ENCODE results near the gene TMF1. TPM values are rescaled to one million over a fixed set of nuclear protein-coding genes. Genes with fewer than 3 reads are reported as not detected.

Gene TMF1
- total and polyA plus RNA-seq, 2 experiments from 2014 or later = 27.0 to 41.4 TPM

DNA sequence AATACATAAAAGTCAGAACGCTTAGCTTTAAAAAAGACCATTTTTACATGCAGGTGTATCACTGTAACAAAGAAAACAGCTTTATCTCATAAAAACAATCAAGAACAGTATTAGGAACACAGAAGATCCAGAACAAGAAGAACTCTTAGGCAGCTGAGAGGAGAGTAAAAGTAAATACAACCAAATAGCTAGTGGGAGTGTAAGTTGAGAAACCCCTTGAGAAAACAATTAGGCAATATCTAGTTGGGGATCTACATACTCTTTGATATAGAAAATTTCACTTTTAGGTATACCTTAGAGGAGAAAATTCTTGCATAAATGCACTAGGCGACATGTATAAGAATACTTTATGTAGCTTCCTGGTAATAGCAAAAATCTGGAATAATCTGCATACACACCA lies 7.5 kb downstream of the TMF1 start:
- TF ChIP-seq EZH2 (IDR thresholded peaks at IDR 0.05; ENCODE audit: insufficient read depth, poor library complexity, severe bottlenecking) = no peak
- no peak for TF ChIP-seq EZH2phosphoT487 (IDR thresholded peaks at IDR 0.05; ENCODE audit: insufficient read depth, low read depth)
- in situ Hi-C loops (cut with MboI) = no loop called here
- H3K36me3 ChIP-seq (ENCODE audit: low read depth) = peaks cover 68% of the 10 kb centered on the region
- no peak overlapping the region for H3K4me2 ChIP-seq (ENCODE audit: unreplicated experiment)
- H3K79me2 ChIP-seq (ENCODE audit: insufficient read depth) = peaks cover 97% of the 10 kb centered on the region
- H3K9ac ChIP-seq = no peak overlapping the region
- H3K9me2 ChIP-seq (ENCODE audit: insufficient read depth) = no peaks in the 10 kb centered on the region
- WGBS, 2 experiments (ENCODE audit: low coverage in 1 of 2, low lambda C conversion rate in 2 of 2, missing lambda C conversion rate in 2 of 2) = 87 to 92% methylated on average over 2 of the region's 2 CpGs
- peaks cover 12% of the 10 kb centered on the region for H3K4me1 ChIP-seq (ENCODE audit: insufficient read depth)
- H4K20me1 ChIP-seq (ENCODE audit: insufficient read depth) = no peaks in the 10 kb centered on the region; the same call in 1 of the 2 replicates
- no peak for DNase-seq
- H3K9me3 ChIP-seq (ENCODE audit: low read depth) = no peaks in the 10 kb centered on the region
- H3K4me3 ChIP-seq = no peak overlapping the region
- H3K27ac ChIP-seq = no peak overlapping the region
- H3K27me3 ChIP-seq (replicated peaks; ENCODE audit: insufficient read depth) = no peaks in the 10 kb centered on the region
- no peaks in the 10 kb centered on the region for H3F3A ChIP-seq (ENCODE audit: insufficient read depth)
- H2AFZ ChIP-seq = no peak overlapping the region

DNA sequence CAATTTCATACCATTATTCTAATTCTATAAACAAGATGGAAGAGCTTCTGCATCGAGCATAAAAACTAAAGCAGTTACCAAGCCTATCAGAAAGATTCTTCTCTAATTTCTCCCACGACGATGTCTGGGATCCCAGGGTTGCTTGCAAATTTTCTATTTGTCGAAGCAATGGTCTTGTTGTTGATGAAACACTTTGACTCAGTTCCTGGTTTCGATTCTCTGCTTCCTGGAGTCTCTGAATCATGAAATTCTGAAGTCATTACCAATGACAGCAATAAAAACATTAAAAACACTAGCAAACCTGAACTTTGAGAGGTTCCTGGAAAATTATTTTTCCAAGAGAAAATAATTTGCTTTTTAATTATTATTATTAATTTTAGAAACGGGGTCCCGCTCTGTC lies 18.7 kb downstream of the TMF1 start:
- Histone ChIP-seq H4K20me1 (ENCODE audit: insufficient read depth) (no peaks in the 10 kb centered on the region), H3F3A (ENCODE audit: insufficient read depth) (peaks cover 66% of the 10 kb centered on the region), H3K79me2 (ENCODE audit: insufficient read depth) (peaks cover 72% of the 10 kb centered on the region), H3K9me3 (ENCODE audit: low read depth) (no peaks in the 10 kb centered on the region), H3K27ac (peak overlapping the region; percentile 90), H3K27me3 (replicated peaks; ENCODE audit: insufficient read depth) (no peaks in the 10 kb centered on the region), H2AFZ (no peak overlapping the region), H3K9ac (peak overlapping the region; percentile 56), H3K4me1 (ENCODE audit: insufficient read depth) (peaks cover 39% of the 10 kb centered on the region), H3K4me3 (0 out of 2 replicates have a peak overlapping the region, but pooled peaks have one; percentile 20), H3K36me3 (ENCODE audit: low read depth) (peaks cover 74% of the 10 kb centered on the region), H3K4me2 (ENCODE audit: unreplicated experiment) (peak overlapping the region; percentile 28), H3K9me2 (ENCODE audit: insufficient read depth) (no peaks in the 10 kb centered on the region)
- WGBS, 2 experiments (ENCODE audit: low coverage in 1 of 2, low lambda C conversion rate in 2 of 2, missing lambda C conversion rate in 2 of 2) = 39 to 41% methylated on average over 7 of the region's 7 CpGs
- in situ Hi-C loops (cut with MboI) = no loop called here
- TF ChIP-seq EZH2 (IDR thresholded peaks at IDR 0.05; ENCODE audit: insufficient read depth, poor library complexity, severe bottlenecking) = no peak
- TF ChIP-seq EZH2phosphoT487 (IDR thresholded peaks at IDR 0.05; ENCODE audit: insufficient read depth, low read depth) = no peak
- peak; percentile 91 for DNase-seq

DNA sequence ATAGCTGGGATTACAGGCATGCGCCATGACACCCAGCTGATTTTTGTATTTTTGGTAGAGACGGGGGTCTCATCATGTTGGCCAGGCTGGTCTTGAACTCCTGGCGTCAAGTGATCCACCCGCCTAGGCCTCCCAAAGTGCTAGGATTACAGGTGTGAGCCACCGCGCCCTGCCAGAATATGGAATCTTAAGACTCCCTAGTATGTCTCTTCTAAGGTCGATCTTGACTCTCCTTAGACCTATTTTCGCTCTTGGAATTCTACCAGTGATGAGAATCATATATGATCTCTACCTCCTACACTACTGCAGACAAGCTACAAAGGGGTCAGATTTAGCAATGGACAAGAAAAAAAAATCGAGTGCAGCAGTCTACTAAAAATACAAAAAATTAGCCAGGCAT lies 19.4 kb downstream of the TMF1 start:
- peaks cover 71% of the 10 kb centered on the region for H3K79me2 ChIP-seq (ENCODE audit: insufficient read depth)
- H3F3A ChIP-seq (ENCODE audit: insufficient read depth) = peaks cover 59% of the 10 kb centered on the region
- H3K9me2 ChIP-seq (ENCODE audit: insufficient read depth) = no peaks in the 10 kb centered on the region
- 95 to 97% methylated on average over 9 of the region's 9 CpGs for WGBS, 2 experiments (ENCODE audit: low coverage in 1 of 2, low lambda C conversion rate in 2 of 2, missing lambda C conversion rate in 2 of 2)
- peaks cover 74% of the 10 kb centered on the region for H3K36me3 ChIP-seq (ENCODE audit: low read depth)
- no peaks in the 10 kb centered on the region for H4K20me1 ChIP-seq (ENCODE audit: insufficient read depth)
- DNase-seq = no peak
- in situ Hi-C loops (cut with MboI) = no loop called here
- peak overlapping the region; percentile 90 for H3K27ac ChIP-seq
- H3K4me3 ChIP-seq = no peak overlapping the region
- TF ChIP-seq EZH2phosphoT487 (IDR thresholded peaks at IDR 0.05; ENCODE audit: insufficient read depth, low read depth) (no peak), EZH2 (IDR thresholded peaks at IDR 0.05; ENCODE audit: insufficient read depth, poor library complexity, severe bottlenecking) (no peak)
- no peaks in the 10 kb centered on the region for H3K27me3 ChIP-seq (replicated peaks; ENCODE audit: insufficient read depth)
- no peaks in the 10 kb centered on the region for H3K9me3 ChIP-seq (ENCODE audit: low read depth)
- peak overlapping the region; percentile 56 for H3K9ac ChIP-seq
- H3K4me1 ChIP-seq (ENCODE audit: insufficient read depth) = peaks cover 39% of the 10 kb centered on the region
- H2AFZ ChIP-seq = no peak overlapping the region
- peak overlapping the region; percentile 28 for H3K4me2 ChIP-seq (ENCODE audit: unreplicated experiment)

- peaks cover 69% of the 10 kb centered on the region for H3K79me2 ChIP-seq (ENCODE audit: insufficient read depth)
- no peaks in the 10 kb centered on the region for H4K20me1 ChIP-seq (ENCODE audit: insufficient read depth)
- peak overlapping the region; percentile 90 for H3K27ac ChIP-seq
- H3K4me1 ChIP-seq (ENCODE audit: insufficient read depth) = peaks cover 39% of the 10 kb centered on the region
- H3K4me2 ChIP-seq (ENCODE audit: unreplicated experiment) = peak overlapping the region; percentile 40
- WGBS, 2 experiments (ENCODE audit: low coverage in 1 of 2, low lambda C conversion rate in 2 of 2, missing lambda C conversion rate in 2 of 2) = 14 to 15% methylated on average over 2 of the region's 2 CpGs
- no peak overlapping the region for H3K4me3 ChIP-seq
- H2AFZ ChIP-seq = no peak overlapping the region
- in situ Hi-C loops (cut with MboI) = no loop called here
- TF ChIP-seq EZH2phosphoT487 (IDR thresholded peaks at IDR 0.05; ENCODE audit: insufficient read depth, low read depth) (no peak), EZH2 (IDR thresholded peaks at IDR 0.05; ENCODE audit: insufficient read depth, poor library complexity, severe bottlenecking) (no peak)
- H3K27me3 ChIP-seq (replicated peaks; ENCODE audit: insufficient read depth) = no peaks in the 10 kb centered on the region
- peaks cover 77% of the 10 kb centered on the region for H3K36me3 ChIP-seq (ENCODE audit: low read depth)
- H3K9me3 ChIP-seq (ENCODE audit: low read depth) = no peaks in the 10 kb centered on the region
- H3K9ac ChIP-seq = peak overlapping the region; percentile 56; the same call in 1 of the 2 replicates
- DNase-seq = peak; percentile 84
- no peaks in the 10 kb centered on the region for H3K9me2 ChIP-seq (ENCODE audit: insufficient read depth)
- peaks cover 56% of the 10 kb centered on the region for H3F3A ChIP-seq (ENCODE audit: insufficient read depth)
Measured at GRCh38 chr3:69032142-69032541, 20.0 kb downstream of the TMF1 start.
